Loucy (cell line): ENCODE measurements around the gene TRIM2.

ENCODE experiments used
- H2AFZ ChIP-seq: fragments of 200-600 bp; sonication (generic); 2 replicates; pipeline ENCODE4 v1.6.0; 2016; ENCODE audit warnings: antibody characterized with exemption, mild to moderate bottlenecking, low read length, moderate library complexity
- H3F3A ChIP-seq: fragments of 200-600 bp; 2 replicates; pipeline ENCODE4 v1.6.0; 2016; ENCODE audit warnings: antibody characterized with exemption, low read depth, mild to moderate bottlenecking
- H3K27me3 ChIP-seq: fragments of 200-600 bp; sonication (generic); 2 replicates; pipeline ENCODE4 v1.6.1; 2014; ENCODE audit warnings: low read length, mild to moderate bottlenecking; ENCODE audit not compliant: insufficient read depth, poor library complexity, severe bottlenecking
- H3K36me3 ChIP-seq: fragments of 200-600 bp; sonication (generic); 2 replicates; pipeline ENCODE4 v1.6.1; 2016; ENCODE audit warnings: low read length; ENCODE audit not compliant: insufficient read depth
- H3K4me1 ChIP-seq: fragments of 200-600 bp; sonication (generic); 2 replicates; pipeline ENCODE4 v1.5.1; 2014; ENCODE audit warnings: low read length, mild to moderate bottlenecking; ENCODE audit not compliant: insufficient read depth, poor library complexity, severe bottlenecking
- H3K4me2 ChIP-seq: fragments of 200-600 bp; sonication (generic); 2 replicates; pipeline ENCODE4 v1.6.0; 2014; ENCODE audit warnings: antibody characterized with exemption, low read length, low read depth, mild to moderate bottlenecking; ENCODE audit not compliant: poor library complexity, severe bottlenecking
- H3K4me3 ChIP-seq: fragments of 200-600 bp; sonication (generic); 2 replicates; pipeline ENCODE4 v1.5.1; 2014; ENCODE audit warnings: low read length, mild to moderate bottlenecking, mixed read lengths; ENCODE audit not compliant: poor library complexity, severe bottlenecking
- H3K79me2 ChIP-seq: fragments of 200-600 bp; sonication (generic); 2 replicates; pipeline ENCODE4 v1.6.1; 2014; ENCODE audit warnings: low read length; ENCODE audit not compliant: insufficient read depth
- H3K9ac ChIP-seq: fragments of 200-600 bp; sonication (generic); 2 replicates; pipeline ENCODE4 v1.6.0; 2014; ENCODE audit warnings: mild to moderate bottlenecking, low read depth, low read length, moderate library complexity; ENCODE audit not compliant: poor library complexity, severe bottlenecking
- H3K9me2 ChIP-seq: fragments of 200-600 bp; sonication (generic); replicated peaks from 2 replicates; pipeline ENCODE4 v1.6.1; 2016; ENCODE audit warnings: low read depth, low read length, mixed read lengths
- H3K9me3 ChIP-seq: fragments of 200-600 bp; sonication (generic); 2 replicates; pipeline ENCODE4 v1.6.1; 2014; ENCODE audit warnings: mild to moderate bottlenecking, antibody characterized with exemption, low read length, low read depth; ENCODE audit not compliant: insufficient read depth
- H4K20me1 ChIP-seq: fragments of 200-600 bp; sonication (generic); 2 replicates; pipeline ENCODE4 v1.6.0; 2014; ENCODE audit warnings: antibody characterized with exemption, low read length, mild to moderate bottlenecking; ENCODE audit not compliant: insufficient read depth, poor library complexity, severe bottlenecking
- CTCF ChIP-seq: fragments of 200-600 bp; sonication (generic); conservative IDR thresholded peaks from 2 replicates; pipeline ENCODE4 v1.5.1; 2014; ENCODE audit warnings: mild to moderate bottlenecking, antibody characterized with exemption, low read length
- EZH2phosphoT487 ChIP-seq: fragments of 200-600 bp; IDR thresholded peaks from 2 replicates; pipeline ENCODE4 v1.6.1; 2018; ENCODE audit warnings: antibody characterized with exemption, mild to moderate bottlenecking, moderate library complexity, borderline replicate concordance

The TRIM2 gene

GRCh38 chr4:153169776-153170175 is 34.5 kb upstream of the TRIM2 start:
- no peaks in the 10 kb centered on the region for H3K79me2 ChIP-seq
- no peaks in the 10 kb centered on the region for H4K20me1 ChIP-seq
- H3K9ac ChIP-seq, result no peak overlapping the region
- H3K9me2 ChIP-seq, result no peaks in the 10 kb centered on the region
- H3F3A ChIP-seq, result no peaks in the 10 kb centered on the region
- H3K4me1 ChIP-seq, result peaks cover 22% of the 10 kb centered on the region
- no peak overlapping the region for H3K4me3 ChIP-seq
- no peaks in the 10 kb centered on the region for H3K36me3 ChIP-seq
- H3K4me2 ChIP-seq, result no peak overlapping the region
- no peak for TF ChIP-seq EZH2phosphoT487
- TF ChIP-seq CTCF, result no peak
- H3K27me3 ChIP-seq, result no peaks in the 10 kb centered on the region
- no peak overlapping the region for H2AFZ ChIP-seq
- H3K9me3 ChIP-seq, result no peaks in the 10 kb centered on the region

GRCh38 chr4:153170407-153170806 is 33.8 kb upstream of the TRIM2 start:
- H3K9me2 ChIP-seq, result no peaks in the 10 kb centered on the region
- TF ChIP-seq EZH2phosphoT487 (no peak), CTCF (no peak)
- H3K4me3 ChIP-seq, result no peak overlapping the region
- peaks cover 22% of the 10 kb centered on the region for H3K4me1 ChIP-seq
- no peak overlapping the region for H3K9ac ChIP-seq
- H4K20me1 ChIP-seq, result no peaks in the 10 kb centered on the region
- H3K36me3 ChIP-seq, result no peaks in the 10 kb centered on the region
- no peaks in the 10 kb centered on the region for H3F3A ChIP-seq
- H3K79me2 ChIP-seq, result no peaks in the 10 kb centered on the region
- no peak overlapping the region for H3K4me2 ChIP-seq
- no peak overlapping the region for H2AFZ ChIP-seq
- H3K9me3 ChIP-seq, result no peaks in the 10 kb centered on the region
- no peaks in the 10 kb centered on the region for H3K27me3 ChIP-seq

- no peaks in the 10 kb centered on the region for H3K27me3 ChIP-seq
- H3K4me1 ChIP-seq, result peaks cover 6% of the 10 kb centered on the region
- no peaks in the 10 kb centered on the region for H4K20me1 ChIP-seq
- TF ChIP-seq EZH2phosphoT487 (no peak), CTCF (no peak)
- no peak overlapping the region for H3K9ac ChIP-seq
- no peaks in the 10 kb centered on the region for H3K79me2 ChIP-seq
- H3K9me3 ChIP-seq, result no peaks in the 10 kb centered on the region
- no peak overlapping the region for H3K4me2 ChIP-seq
- no peaks in the 10 kb centered on the region for H3K36me3 ChIP-seq
- H3K4me3 ChIP-seq, result no peak overlapping the region
- no peaks in the 10 kb centered on the region for H3K9me2 ChIP-seq
- H2AFZ ChIP-seq, result no peak overlapping the region
- H3F3A ChIP-seq, result no peaks in the 10 kb centered on the region
Observed at GRCh38 chr4:153174821-153175567, 29.2 kb upstream of the TRIM2 start.
